Ishikawa (cell line): ENCODE data around the gene ELF4.

Experiments
- CEBPB ChIP-seq: IDR thresholded peaks from 2 replicates; pipeline ENCODE4 v1.6.1; 2012
- CREB1 ChIP-seq: IDR thresholded peaks from 2 replicates; pipeline ENCODE4 v1.6.1; 2012; ENCODE audit warnings: low read depth
- EP300 ChIP-seq: IDR thresholded peaks from 2 replicates; pipeline ENCODE4 v1.6.1; 2012; ENCODE audit warnings: borderline replicate concordance
- FOXM1 ChIP-seq: IDR thresholded peaks from 2 replicates; pipeline ENCODE4 v1.6.1; 2012; ENCODE audit warnings: low read depth, borderline replicate concordance
- MAX ChIP-seq: IDR thresholded peaks from 2 replicates; pipeline ENCODE4 v1.6.1; 2012
- NFIC ChIP-seq: IDR thresholded peaks from 2 replicates; pipeline ENCODE4 v1.6.1; 2012
- RAD21 ChIP-seq: IDR thresholded peaks from 2 replicates; pipeline ENCODE4 v1.6.1; 2012; ENCODE audit warnings: low read depth
- REST ChIP-seq: IDR thresholded peaks from 2 replicates; pipeline ENCODE4 v1.6.1; 2012; ENCODE audit warnings: low read depth, mild to moderate bottlenecking
- TAF1 ChIP-seq: IDR thresholded peaks from 2 replicates; pipeline ENCODE4 v1.6.1; 2012; ENCODE audit warnings: low read depth, mild to moderate bottlenecking
- TEAD4 ChIP-seq: IDR thresholded peaks from 2 replicates; pipeline ENCODE4 v1.6.1; 2012
- YY1 ChIP-seq: IDR thresholded peaks from 2 replicates; pipeline ENCODE4 v1.6.1; 2012; ENCODE audit warnings: low read depth
- ZBTB7A ChIP-seq: IDR thresholded peaks from 2 replicates; pipeline ENCODE4 v1.6.1; 2012; ENCODE audit warnings: low read depth

- TF ChIP-seq CEBPB, result no peak
- no peak for TF ChIP-seq FOXM1
- no peak for TF ChIP-seq RAD21
- no peak for TF ChIP-seq TAF1
- TF ChIP-seq YY1, result no peak
- no peak for TF ChIP-seq MAX
- TF ChIP-seq CREB1, result no peak
- no peak for TF ChIP-seq EP300
- no peak for TF ChIP-seq REST
- no peak for TF ChIP-seq TEAD4
- TF ChIP-seq ZBTB7A, result no peak
- TF ChIP-seq NFIC, result no peak
Observed at GRCh38 chrX:130125091-130125874, 15.0 kb upstream of the ELF4 start.
